A549 (cell line): ENCODE results near the gene KRT71. TPM values are rescaled to one million over a fixed set of nuclear protein-coding genes. Genes with fewer than 3 reads are reported as not detected.

ENCODE experiments used
- ATAC-seq, 2 experiments: fragments of 200-7000 bp in 1 of 2; fragments of >200 bp in 1 of 2; cut with Nextera tagmentation in 1 of 2; cut with Tn5 transposase in 1 of 2; 3 replicates each; pipeline versions ENCODE4 v1.8.0 to v1.9.1; 2018 to 2020; ENCODE audit warnings: mild to moderate bottlenecking in 1 of 2, moderate library complexity in 1 of 2
- CTCF ChIA-PET: fragments of 300-600 bp; sonication (Branson Sonifier 250); formaldehyde crosslinking; extraction: SDS; loops from one replicate; lab custom pipeline; 2021; ENCODE audit warnings: antibody characterized with exemption, inconsistent platforms; lab: Yijun Ruan, JAX
- POLR2A ChIA-PET: fragments of 350-600 bp; formaldehyde crosslinking; extraction: SDS; loops from one replicate; lab custom pipeline; 2021; ENCODE audit warnings: antibody characterized with exemption, inconsistent platforms; lab: Yijun Ruan, JAX
- DNase-seq, 2 experiments: peaks; one replicate each; pipeline versions ENCODE4 v3.0.0 to v3.0.0-alpha.2; 2011 to 2016; ENCODE audit warnings: low read depth in 1 of 2, low spot score in 1 of 2
- FAIRE-seq: peaks from 2 replicates; lab custom pipeline; 2011; peaks lifted over from hg19 to GRCh38; lab: Jason Lieb, UNC
- H3K27ac ChIP-seq, 2 experiments: fragments of >200 bp; sonication (Bioruptor Twin); formaldehyde crosslinking; 3 replicates each; pipeline ENCODE4 v1.5.1; 2016 to 2017
- H3K4me1 ChIP-seq: fragments of >200 bp; sonication (Bioruptor Twin); formaldehyde crosslinking; 3 replicates; pipeline ENCODE4 v1.6.1; 2016
- H3K4me2 ChIP-seq: fragments of >200 bp; sonication (Bioruptor Twin); formaldehyde crosslinking; 3 replicates; pipeline ENCODE4 v1.6.1; 2016
- H3K4me3 ChIP-seq: fragments of >200 bp; sonication (Bioruptor Twin); formaldehyde crosslinking; 3 replicates; pipeline ENCODE4 v1.5.1; 2016
- H3K9me3 ChIP-seq: fragments of >200 bp; sonication (Bioruptor Twin); formaldehyde crosslinking; 3 replicates; pipeline ENCODE4 v1.6.1; 2016
- BHLHE40 ChIP-seq: IDR thresholded peaks from 2 replicates; pipeline ENCODE4 v1.6.1; 2012; ENCODE audit warnings: low read depth, low read length, inconsistent platforms
- CHD4 ChIP-seq: fragments of 200-600 bp; sonication (generic); IDR thresholded peaks from 2 replicates; pipeline ENCODE4 v1.6.1; 2016; ENCODE audit warnings: antibody characterized with exemption, mild to moderate bottlenecking, borderline replicate concordance
- FOXS1 ChIP-seq: fragments of 250-450 bp; sonication (Bioruptor Pico); IDR thresholded peaks from 2 replicates; pipeline ENCODE4 v1.5.0; 2020; ENCODE audit warnings: mild to moderate bottlenecking, moderate library complexity
- GATA3 ChIP-seq: IDR thresholded peaks from 2 replicates; pipeline ENCODE4 v1.6.1; 2012; ENCODE audit warnings: borderline replicate concordance
- HEYL ChIP-seq: fragments of 250-450 bp; sonication (Bioruptor Pico); IDR thresholded peaks from 2 replicates; pipeline ENCODE4 v1.8.0; 2021; ENCODE audit warnings: mild to moderate bottlenecking, moderate library complexity
- HOXA7 ChIP-seq: fragments of 250-450 bp; sonication (Bioruptor Pico); IDR thresholded peaks from 2 replicates; pipeline ENCODE4 v1.5.0; 2020; ENCODE audit warnings: mild to moderate bottlenecking, moderate library complexity
- HOXB5 ChIP-seq: fragments of 250-450 bp; sonication (Bioruptor Pico); IDR thresholded peaks from 2 replicates; pipeline ENCODE4 v1.5.0; 2020; ENCODE audit warnings: mild to moderate bottlenecking, moderate library complexity
- KDM1A ChIP-seq: fragments of 200-600 bp; sonication (generic); IDR thresholded peaks from 2 replicates; pipeline ENCODE4 v1.6.1; 2016; ENCODE audit warnings: low read depth, mild to moderate bottlenecking
- KDM5A ChIP-seq: fragments of 200-600 bp; sonication (generic); IDR thresholded peaks from 2 replicates; pipeline ENCODE4 v1.6.1; 2016; ENCODE audit warnings: antibody characterized with exemption, mild to moderate bottlenecking
- MAFK ChIP-seq: fragments of 450-650 bp; IDR thresholded peaks from 2 replicates; pipeline ENCODE4 v1.6.1; 2014; ENCODE audit not compliant: partially characterized antibody
- PHF8 ChIP-seq: fragments of 200-600 bp; sonication (generic); IDR thresholded peaks from 2 replicates; pipeline ENCODE4 v1.6.1; 2016; ENCODE audit warnings: low read depth, mild to moderate bottlenecking, antibody characterized with exemption, moderate library complexity, borderline replicate concordance
- POLR2AphosphoS2 ChIP-seq: conservative IDR thresholded peaks from 2 replicates; pipeline ENCODE4 v1.6.1; 2012; ENCODE audit warnings: low read length, improper control_type of control experiment, inconsistent platforms
- SREBF2 ChIP-seq: fragments of 450-650 bp; IDR thresholded peaks from 2 replicates; pipeline ENCODE4 v1.6.1; 2014; ENCODE audit warnings: mild to moderate bottlenecking, moderate library complexity
- WGBS: methylation state at CpG from one replicate; pipeline ENCODE4 v1.1.6; 2017; ENCODE audit errors: missing lambda C conversion rate; 5-methylcytosine and 5-hydroxymethylcytosine counted together
- polyA plus RNA-seq, 4 experiments: library from polyadenylated mRNA; depleted of rRNA in 3 of 4; stranded (reverse); fragments of >200 nt; fragmentation: RNase III in 1 of 4; extraction: RNeasy Plus Mini Kit Qiagen cat#74134 plus additional on column Dnase treatment in 1 of 4; gene quantifications; 2 replicates in 3 of 4; 3 replicates in 1 of 4; pipeline ENCODE4 v1.2.3, GENCODE V29; 2011 to 2017
- TF ChIP-seq, protein P1 (sequence below): fragments of 250-450 bp; sonication (Bioruptor Pico); IDR thresholded peaks from 2 replicates; pipeline ENCODE4 v1.5.0; 2021; ENCODE audit warnings: mild to moderate bottlenecking, moderate library complexity, borderline replicate concordance
- TF ChIP-seq, protein P2 (sequence below): fragments of 150-350 bp; IDR thresholded peaks from 2 replicates; pipeline ENCODE4 v1.6.1; 2014; ENCODE audit warnings: low read depth, mild to moderate bottlenecking, low read length

KRT71 gene
- polyA plus RNA-seq, 2 of the 4 experiments (the other 2 are of a cell fraction), result not detected

DNA sequence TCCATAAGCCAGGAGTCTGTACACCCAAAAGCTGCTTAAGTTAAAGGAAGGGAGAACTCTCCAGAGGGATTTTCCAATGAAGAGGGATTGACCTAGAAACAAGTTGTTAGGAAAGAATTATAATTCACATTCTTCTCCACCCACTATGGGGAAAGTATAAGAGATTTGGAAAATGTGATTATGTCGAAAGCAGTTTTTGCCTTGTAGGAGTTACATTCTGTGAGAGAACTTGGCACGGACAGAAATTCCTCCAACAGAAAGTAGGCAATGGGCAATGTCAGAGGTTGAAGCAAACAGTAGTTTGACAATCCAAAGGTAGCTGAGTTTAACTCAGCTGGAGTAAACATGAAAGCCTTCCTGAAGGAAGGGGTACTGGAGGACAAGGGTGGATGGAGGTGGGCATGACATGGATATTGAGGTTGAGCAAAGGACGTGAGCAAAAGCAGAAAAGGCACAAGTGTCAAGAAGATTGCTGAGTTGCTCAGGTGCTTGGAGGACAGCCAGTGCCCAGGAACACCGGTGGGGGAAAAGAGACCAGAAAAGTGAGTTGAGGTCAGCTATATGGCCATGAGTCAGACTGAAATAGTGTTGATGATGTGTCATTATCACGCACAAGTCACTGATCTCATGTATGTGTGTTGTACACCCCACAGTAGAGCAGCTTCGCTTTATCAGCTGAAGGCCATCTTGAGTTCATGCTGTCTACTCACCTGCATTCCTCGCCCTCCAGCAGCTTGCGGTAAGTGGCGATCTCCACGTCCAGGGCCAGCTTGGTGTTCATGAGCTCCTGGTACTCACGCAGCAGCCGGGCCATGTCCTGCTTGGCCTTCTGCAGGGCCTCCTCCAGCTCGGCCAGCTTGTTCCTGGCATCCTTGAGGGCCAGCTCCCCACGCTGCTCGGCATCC lies 36.8 kb downstream of the KRT71 start:
- no peak overlapping the region for H3K27ac ChIP-seq
- no peak for TF ChIP-seq HOXB5 (CRISPR knock-in tag)
- CTCF ChIA-PET, result interaction anchor here (0.6 to 2.9 kb wide), 11 partner anchors 10 to 151 kb away, joined by 3 to 10 read pairs (median 4); partner anchors contain the start of gene KRT71
- ATAC-seq, result no peak
- 77% methylated on average over 15 of the region's 15 CpGs for WGBS
- no peak for FAIRE-seq
- DNase-seq, result no peak
- POLR2A ChIA-PET, result no interaction called here
- no peak overlapping the region for H3K4me2 ChIP-seq
- no peak overlapping the region for H3K4me3 ChIP-seq
- H3K9me3 ChIP-seq, result peaks cover 3% of the 10 kb centered on the region; the same call in 2 of the 3 replicates
- peaks cover 4% of the 10 kb centered on the region for H3K4me1 ChIP-seq

DNA sequence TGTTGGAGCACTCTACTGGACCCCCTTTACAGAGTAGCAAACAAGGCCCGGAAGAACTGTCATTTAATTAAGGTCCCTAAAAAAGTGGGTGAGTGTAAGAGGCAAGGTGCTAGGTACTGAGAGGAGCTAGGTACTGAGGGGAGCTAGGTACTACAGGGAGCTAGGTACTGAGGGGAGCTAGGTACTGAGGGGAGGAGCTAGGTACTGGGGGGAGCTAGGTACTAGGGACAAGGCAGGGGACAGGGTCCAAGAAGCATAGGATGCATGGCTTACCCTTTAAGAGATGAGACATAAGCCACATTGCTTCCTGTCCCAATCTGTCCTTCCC lies 37.7 kb downstream of the KRT71 start:
- H3K9me3 ChIP-seq, result peaks cover 12% of the 10 kb centered on the region
- ATAC-seq (no peak), FAIRE-seq (no peak), DNase-seq (no peak)
- no peak for TF ChIP-seq MAFK
- TF ChIP-seq BHLHE40, result no peak
- no peak for TF ChIP-seq FOXS1 (CRISPR knock-in tag)
- TF ChIP-seq, protein P1, sequence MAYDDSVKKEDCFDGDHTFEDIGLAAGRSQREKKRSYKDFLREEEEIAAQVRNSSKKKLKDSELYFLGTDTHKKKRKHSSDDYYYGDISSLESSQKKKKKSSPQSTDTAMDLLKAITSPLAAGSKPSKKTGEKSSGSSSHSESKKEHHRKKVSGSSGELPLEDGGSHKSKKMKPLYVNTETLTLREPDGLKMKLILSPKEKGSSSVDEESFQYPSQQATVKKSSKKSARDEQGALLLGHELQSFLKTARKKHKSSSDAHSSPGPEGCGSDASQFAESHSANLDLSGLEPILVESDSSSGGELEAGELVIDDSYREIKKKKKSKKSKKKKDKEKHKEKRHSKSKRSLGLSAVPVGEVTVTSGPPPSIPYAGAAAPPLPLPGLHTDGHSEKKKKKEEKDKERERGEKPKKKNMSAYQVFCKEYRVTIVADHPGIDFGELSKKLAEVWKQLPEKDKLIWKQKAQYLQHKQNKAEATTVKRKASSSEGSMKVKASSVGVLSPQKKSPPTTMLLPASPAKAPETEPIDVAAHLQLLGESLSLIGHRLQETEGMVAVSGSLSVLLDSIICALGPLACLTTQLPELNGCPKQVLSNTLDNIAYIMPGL (CRISPR knock-in tag), result no peak
- no peak for TF ChIP-seq KDM5A
- TF ChIP-seq HEYL (CRISPR knock-in tag), result no peak
- TF ChIP-seq CHD4, result no peak
- no peak overlapping the region for H3K4me2 ChIP-seq
- ChIA-PET CTCF (interaction anchor here (0.6 to 2.9 kb wide), 7 partner anchors 9 to 465 kb away, joined by 3 to 10 read pairs (median 5); no protein-coding TSS in a partner anchor), POLR2A (no interaction called here)
- H3K27ac ChIP-seq, result no peak overlapping the region
- no peak overlapping the region for H3K4me3 ChIP-seq
- WGBS, result 95% methylated on average over 1 of the region's 1 CpG
- no peaks in the 10 kb centered on the region for H3K4me1 ChIP-seq

DNA sequence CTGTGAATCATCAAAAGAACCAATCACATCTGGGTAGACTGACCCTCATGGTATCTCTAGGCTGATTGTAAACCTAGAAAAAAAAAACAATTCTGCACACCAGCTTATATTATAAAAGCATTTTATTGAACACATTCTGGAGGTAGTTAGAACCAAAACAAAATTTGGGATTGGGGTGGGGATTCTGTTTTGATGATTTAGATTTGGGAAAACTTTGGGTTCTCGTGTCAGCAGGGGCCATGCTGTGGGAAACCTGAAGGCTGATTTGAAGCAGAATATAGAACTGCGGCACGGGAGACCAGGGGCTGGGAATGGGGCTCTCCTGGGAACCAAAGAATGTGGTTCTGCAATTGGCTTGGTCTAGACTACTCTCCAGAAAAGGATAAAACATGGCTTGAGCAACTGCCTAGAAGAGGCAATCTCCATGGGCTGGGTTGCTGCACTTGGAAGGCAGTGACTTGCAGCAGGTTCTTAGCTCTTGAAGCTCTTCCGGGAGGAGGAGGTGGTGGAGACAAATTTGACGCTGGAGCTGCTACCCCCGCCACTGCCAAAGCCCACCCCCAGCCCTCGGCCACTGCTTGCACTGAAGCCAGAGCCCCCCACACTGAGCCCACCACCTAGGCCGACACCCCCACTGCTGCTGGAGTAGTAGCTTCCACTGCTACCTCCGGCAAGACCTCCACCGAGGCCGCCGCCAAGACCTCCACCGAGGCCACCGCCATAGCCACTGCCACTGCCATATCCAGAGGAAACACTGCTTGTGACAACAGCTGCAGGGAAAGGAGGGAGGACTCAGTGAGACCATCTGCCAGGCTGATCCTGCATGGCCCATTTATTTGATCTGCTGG lies 38.2 kb downstream of the KRT71 start:
- no peaks in the 10 kb centered on the region for H3K4me1 ChIP-seq
- peaks cover 13% of the 10 kb centered on the region for H3K9me3 ChIP-seq
- POLR2A ChIA-PET, result no interaction called here
- H3K4me2 ChIP-seq, result no peak overlapping the region
- no peak overlapping the region for H3K27ac ChIP-seq
- CTCF ChIA-PET, result interaction anchor here (0.6 to 2.9 kb wide), 7 partner anchors 15 to 466 kb away, joined by 3 to 10 read pairs (median 4); no protein-coding TSS in a partner anchor
- FAIRE-seq (no peak), ATAC-seq (no peak), DNase-seq (no peak)
- 90% methylated on average over 8 of the region's 14 CpGs for WGBS
- H3K4me3 ChIP-seq, result no peak overlapping the region
- no peak for TF ChIP-seq KDM1A
- TF ChIP-seq, protein P2, sequence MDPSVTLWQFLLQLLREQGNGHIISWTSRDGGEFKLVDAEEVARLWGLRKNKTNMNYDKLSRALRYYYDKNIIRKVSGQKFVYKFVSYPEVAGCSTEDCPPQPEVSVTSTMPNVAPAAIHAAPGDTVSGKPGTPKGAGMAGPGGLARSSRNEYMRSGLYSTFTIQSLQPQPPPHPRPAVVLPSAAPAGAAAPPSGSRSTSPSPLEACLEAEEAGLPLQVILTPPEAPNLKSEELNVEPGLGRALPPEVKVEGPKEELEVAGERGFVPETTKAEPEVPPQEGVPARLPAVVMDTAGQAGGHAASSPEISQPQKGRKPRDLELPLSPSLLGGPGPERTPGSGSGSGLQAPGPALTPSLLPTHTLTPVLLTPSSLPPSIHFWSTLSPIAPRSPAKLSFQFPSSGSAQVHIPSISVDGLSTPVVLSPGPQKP, result no peak

DNA sequence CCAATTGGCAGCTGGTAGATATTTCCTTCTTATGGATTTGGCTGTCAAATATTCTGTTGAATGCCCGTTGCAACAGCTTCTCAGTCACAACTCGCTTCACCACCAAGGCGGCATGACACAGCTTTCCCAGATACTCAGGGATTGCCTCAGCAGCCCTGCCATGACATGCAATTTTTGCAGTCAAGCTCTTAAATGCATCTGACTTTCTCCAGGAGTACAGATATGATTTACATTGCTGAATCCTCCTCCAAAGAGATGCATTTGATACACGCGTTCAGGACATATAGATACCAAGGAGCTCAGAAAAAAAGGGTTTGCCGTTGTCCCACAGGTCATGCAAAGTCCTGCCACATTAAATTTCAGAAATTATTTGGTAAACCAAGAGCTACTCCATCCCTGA lies 39.2 kb downstream of the KRT71 start:
- no peak overlapping the region for H3K4me3 ChIP-seq
- FAIRE-seq (no peak), ATAC-seq (no peak), DNase-seq (no peak)
- 83% methylated on average over 6 of the region's 6 CpGs for WGBS
- no peaks in the 10 kb centered on the region for H3K4me1 ChIP-seq
- H3K27ac ChIP-seq, result no peak overlapping the region
- peaks cover 13% of the 10 kb centered on the region for H3K9me3 ChIP-seq
- POLR2A ChIA-PET, result no interaction called here
- no peak overlapping the region for H3K4me2 ChIP-seq
- CTCF ChIA-PET, result interaction anchor here (1.0 to 2.9 kb wide), 4 partner anchors 84 to 141 kb away, joined by 3 to 10 read pairs (median 4); no protein-coding TSS in a partner anchor
- TF ChIP-seq POLR2AphosphoS2 (no peak), PHF8 (no peak), MAFK (no peak), CHD4 (no peak), SREBF2 (no peak), GATA3 (no peak), HOXB5 (CRISPR knock-in tag) (no peak), HOXA7 (CRISPR knock-in tag) (no peak)
